SK-N-SH treated with all-trans-retinoic acid at 6 μM for 48 hours (cell line): ENCODE results near the gene CRAMP1.

Experiments
- ZFP3 ChIP-seq: fragments of 250-450 bp; sonication (Bioruptor Pico); IDR thresholded peaks from 2 replicates; pipeline ENCODE4 v1.5.0; 2020; ENCODE audit warnings: mild to moderate bottlenecking, moderate library complexity
- TF ChIP-seq, protein P1 (sequence below): fragments of 250-450 bp; sonication (Bioruptor Pico); IDR thresholded peaks from 2 replicates; pipeline ENCODE4 v1.5.1; 2021; ENCODE audit warnings: mild to moderate bottlenecking, moderate library complexity
- TF ChIP-seq, protein P2 (sequence below): fragments of 250-450 bp; sonication (Bioruptor Pico); IDR thresholded peaks from 2 replicates; pipeline ENCODE4 v1.8.0; 2020; ENCODE audit warnings: mild to moderate bottlenecking, moderate library complexity, borderline replicate concordance

DNA sequence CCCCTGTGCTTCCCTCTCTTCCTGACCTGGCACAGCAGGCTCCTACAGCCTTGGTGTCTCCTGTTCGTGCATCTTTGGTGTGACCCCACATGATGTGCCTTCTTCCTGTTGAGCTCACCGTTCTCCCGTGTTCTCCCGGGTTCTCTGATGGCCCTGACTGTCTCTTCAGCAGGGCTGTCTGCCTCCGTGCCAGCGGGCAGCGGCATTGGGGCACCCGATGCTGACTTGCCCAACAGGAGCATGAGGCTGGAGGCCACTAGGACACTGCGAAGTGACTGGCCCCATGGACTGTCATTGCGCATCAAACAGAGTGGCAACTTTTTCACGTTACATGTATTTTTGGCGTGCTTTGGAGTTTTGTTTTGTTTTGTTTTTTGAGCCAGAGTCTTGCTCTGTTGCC, 22.4 kb downstream of the CRAMP1 start:
- TF ChIP-seq ZFP3 (CRISPR knock-in tag), result no peak
- TF ChIP-seq, protein P1, sequence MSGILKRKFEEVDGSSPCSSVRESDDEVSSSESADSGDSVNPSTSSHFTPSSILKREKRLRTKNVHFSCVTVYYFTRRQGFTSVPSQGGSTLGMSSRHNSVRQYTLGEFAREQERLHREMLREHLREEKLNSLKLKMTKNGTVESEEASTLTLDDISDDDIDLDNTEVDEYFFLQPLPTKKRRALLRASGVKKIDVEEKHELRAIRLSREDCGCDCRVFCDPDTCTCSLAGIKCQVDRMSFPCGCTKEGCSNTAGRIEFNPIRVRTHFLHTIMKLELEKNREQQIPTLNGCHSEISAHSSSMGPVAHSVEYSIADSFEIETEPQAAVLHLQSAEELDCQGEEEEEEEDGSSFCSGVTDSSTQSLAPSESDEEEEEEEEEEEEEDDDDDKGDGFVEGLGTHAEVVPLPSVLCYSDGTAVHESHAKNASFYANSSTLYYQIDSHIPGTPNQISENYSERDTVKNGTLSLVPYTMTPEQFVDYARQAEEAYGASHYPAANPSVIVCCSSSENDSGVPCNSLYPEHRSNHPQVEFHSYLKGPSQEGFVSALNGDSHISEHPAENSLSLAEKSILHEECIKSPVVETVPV (CRISPR knock-in tag), result no peak
- TF ChIP-seq, protein P2, sequence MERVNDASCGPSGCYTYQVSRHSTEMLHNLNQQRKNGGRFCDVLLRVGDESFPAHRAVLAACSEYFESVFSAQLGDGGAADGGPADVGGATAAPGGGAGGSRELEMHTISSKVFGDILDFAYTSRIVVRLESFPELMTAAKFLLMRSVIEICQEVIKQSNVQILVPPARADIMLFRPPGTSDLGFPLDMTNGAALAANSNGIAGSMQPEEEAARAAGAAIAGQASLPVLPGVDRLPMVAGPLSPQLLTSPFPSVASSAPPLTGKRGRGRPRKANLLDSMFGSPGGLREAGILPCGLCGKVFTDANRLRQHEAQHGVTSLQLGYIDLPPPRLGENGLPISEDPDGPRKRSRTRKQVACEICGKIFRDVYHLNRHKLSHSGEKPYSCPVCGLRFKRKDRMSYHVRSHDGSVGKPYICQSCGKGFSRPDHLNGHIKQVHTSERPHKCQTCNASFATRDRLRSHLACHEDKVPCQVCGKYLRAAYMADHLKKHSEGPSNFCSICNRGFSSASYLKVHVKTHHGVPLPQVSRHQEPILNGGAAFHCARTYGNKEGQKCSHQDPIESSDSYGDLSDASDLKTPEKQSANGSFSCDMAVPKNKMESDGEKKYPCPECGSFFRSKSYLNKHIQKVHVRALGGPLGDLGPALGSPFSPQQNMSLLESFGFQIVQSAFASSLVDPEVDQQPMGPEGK, result no peak
